Endothelial cell of umbilical vein (primary cell): ENCODE data around the gene CLBA1.

Experiments used
- JUN ChIP-seq: IDR thresholded peaks from 2 replicates; pipeline ENCODE4 v1.6.1; 2011; ENCODE audit warnings: borderline replicate concordance, low read depth; ENCODE audit not compliant: insufficient read length, insufficient read depth
- POLR2A ChIP-seq: IDR thresholded peaks from 2 replicates; pipeline ENCODE4 v1.6.1; 2012; ENCODE audit warnings: low read depth, mild to moderate bottlenecking, control low read depth, low read length
- POLR2AphosphoS5 ChIP-seq: IDR thresholded peaks from 2 replicates; pipeline ENCODE4 v1.6.1; 2012; ENCODE audit warnings: low read depth, mild to moderate bottlenecking, control low read depth, low read length, moderate library complexity; ENCODE audit not compliant: insufficient read depth
- TF ChIP-seq, protein P1 (sequence below), 2 donors: IDR thresholded peaks; 1 replicate in 1 of 2; 2 replicates in 1 of 2; pipeline ENCODE4 v1.5.1; 2011; ENCODE audit warnings: low read length in 2 of 2, mild to moderate bottlenecking in 2 of 2, moderate library complexity in 2 of 2, control low read depth in 1 of 2, inconsistent platforms in 1 of 2, low read depth in 1 of 2; ENCODE audit not compliant: insufficient read depth in 1 of 2; ENCODE audit errors: extremely low read depth in 1 of 2
- TF ChIP-seq, protein P2 (sequence below): IDR thresholded peaks from 2 replicates; pipeline ENCODE4 v1.6.1; 2011; ENCODE audit not compliant: insufficient read depth, insufficient read length

GRCh38 chr14:104971447-104972240 is 13.9 kb upstream of the CLBA1 start:
- TF ChIP-seq, protein P1, sequence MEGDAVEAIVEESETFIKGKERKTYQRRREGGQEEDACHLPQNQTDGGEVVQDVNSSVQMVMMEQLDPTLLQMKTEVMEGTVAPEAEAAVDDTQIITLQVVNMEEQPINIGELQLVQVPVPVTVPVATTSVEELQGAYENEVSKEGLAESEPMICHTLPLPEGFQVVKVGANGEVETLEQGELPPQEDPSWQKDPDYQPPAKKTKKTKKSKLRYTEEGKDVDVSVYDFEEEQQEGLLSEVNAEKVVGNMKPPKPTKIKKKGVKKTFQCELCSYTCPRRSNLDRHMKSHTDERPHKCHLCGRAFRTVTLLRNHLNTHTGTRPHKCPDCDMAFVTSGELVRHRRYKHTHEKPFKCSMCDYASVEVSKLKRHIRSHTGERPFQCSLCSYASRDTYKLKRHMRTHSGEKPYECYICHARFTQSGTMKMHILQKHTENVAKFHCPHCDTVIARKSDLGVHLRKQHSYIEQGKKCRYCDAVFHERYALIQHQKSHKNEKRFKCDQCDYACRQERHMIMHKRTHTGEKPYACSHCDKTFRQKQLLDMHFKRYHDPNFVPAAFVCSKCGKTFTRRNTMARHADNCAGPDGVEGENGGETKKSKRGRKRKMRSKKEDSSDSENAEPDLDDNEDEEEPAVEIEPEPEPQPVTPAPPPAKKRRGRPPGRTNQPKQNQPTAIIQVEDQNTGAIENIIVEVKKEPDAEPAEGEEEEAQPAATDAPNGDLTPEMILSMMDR (IDR thresholded peaks at IDR 0.05; ENCODE audit: extremely low read depth in 1 of 2, insufficient read depth in 1 of 2, low read depth in 1 of 2, low read length in 2 of 2): no peak
- TF ChIP-seq POLR2AphosphoS5: no peak
- no peak for TF ChIP-seq POLR2A
- TF ChIP-seq, protein P2, sequence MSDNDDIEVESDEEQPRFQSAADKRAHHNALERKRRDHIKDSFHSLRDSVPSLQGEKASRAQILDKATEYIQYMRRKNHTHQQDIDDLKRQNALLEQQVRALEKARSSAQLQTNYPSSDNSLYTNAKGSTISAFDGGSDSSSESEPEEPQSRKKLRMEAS: no peak
- TF ChIP-seq JUN: no peak
